Stimulated activated CD8-positive, alpha-beta memory T cell treated with anti-CD3 and anti-CD28 coated beads, Interleukin-15, amount 100 ng/mL, for 24 hours (primary cell): ENCODE measurements around the gene DNM1.
"Not testable (repeated sequence)": the region's sequence is repeated elsewhere in the genome, so short reads cannot be mapped to it uniquely, and the experiment has no call there.

Experiments
- DNase-seq: peaks from one replicate; pipeline ENCODE4 v3.0.0-alpha.2; 2020; ENCODE audit warnings: low read depth

The DNM1 gene

GRCh38 chr9:128276574-128277270 lies 73.5 kb downstream of the DNM1 start:
- DNase-seq = no peak

- not testable (repeated sequence) for DNase-seq
Measured at GRCh38 chr9:128279088-128280073, 76.2 kb downstream of the DNM1 start.

- no peak for DNase-seq
Measured at GRCh38 chr9:128280084-128280622, 77.0 kb downstream of the DNM1 start.

GRCh38 chr9:128282500-128282899 lies 79.3 kb downstream of the DNM1 start:
- DNase-seq = no peak

- DNase-seq = no peak
Measured at GRCh38 chr9:128285033-128285784, 82.0 kb downstream of the DNM1 start.

GRCh38 chr9:128286440-128286839 lies 83.3 kb downstream of the DNM1 start:
- DNase-seq = no peak

- DNase-seq = no peak
Measured at GRCh38 chr9:128288273-128289004, 85.3 kb downstream of the DNM1 start.

- no peak for DNase-seq
Measured at GRCh38 chr9:128292009-128292408, 88.8 kb downstream of the DNM1 start.

- no peak for DNase-seq
Measured at GRCh38 chr9:128293091-128293490, 89.9 kb downstream of the DNM1 start.

- DNase-seq = no peak
Measured at GRCh38 chr9:128294142-128294541, 91.0 kb downstream of the DNM1 start.

GRCh38 chr9:128296340-128297220 lies 93.4 kb downstream of the DNM1 start:
- DNase-seq = no peak

GRCh38 chr9:128297221-128297773 lies 94.1 kb downstream of the DNM1 start:
- DNase-seq = no peak

GRCh38 chr9:128298535-128299482 lies 95.6 kb downstream of the DNM1 start:
- no peak for DNase-seq

GRCh38 chr9:128304136-128304970 lies 101.2 kb downstream of the DNM1 start:
- DNase-seq = no peak
